Left lung (tissue), 10 donors: ENCODE measurements around the gene FUT1. TPM values are rescaled to one million over a fixed set of nuclear protein-coding genes. Genes with fewer than 3 reads are reported as not detected.

Source experiments
- ATAC-seq: fragments of 200-7000 bp; cut with Tn5 transposase; one replicate; pipeline ENCODE4 v1.9.1; 2020; ENCODE audit warnings: moderate library complexity
- DNase-seq, 4 donors: peaks; one replicate each; pipeline ENCODE4 v3.0.0-alpha.2; 2013 to 2020
- H3K27ac ChIP-seq, 2 donors: fragments of 200-600 bp; sonication (generic) in 1 of 2; one replicate each; pipeline versions ENCODE4 v1.5.0 to v1.8.0; 2020 to 2021
- H3K27me3 ChIP-seq, 2 donors: fragments of 200-600 bp; sonication (generic) in 1 of 2; one replicate each; pipeline versions ENCODE4 v1.5.0 to v1.8.0; 2020 to 2021
- H3K36me3 ChIP-seq, 2 donors: fragments of 200-600 bp; sonication (generic) in 1 of 2; one replicate each; pipeline versions ENCODE4 v1.5.0 to v1.8.0; 2020 to 2021
- H3K4me1 ChIP-seq, 2 donors: fragments of 200-600 bp; one replicate each; pipeline ENCODE4 v1.8.0; 2021
- H3K4me3 ChIP-seq, 2 donors: fragments of 200-600 bp; sonication (generic) in 1 of 2; one replicate each; pipeline versions ENCODE4 v1.5.0 to v1.8.0; 2020 to 2021; ENCODE audit warnings: mild to moderate bottlenecking in 1 of 2
- H3K9me3 ChIP-seq, 2 donors: fragments of 200-600 bp; sonication (generic) in 1 of 2; one replicate each; pipeline versions ENCODE4 v1.5.0 to v1.8.0; 2020 to 2021
- CTCF ChIP-seq, 2 donors: fragments of 200-600 bp; sonication (generic) in 1 of 2; IDR thresholded peaks; one replicate each; pipeline versions ENCODE4 v1.5.0 to v1.8.0; 2021; ENCODE audit warnings: antibody characterized with exemption in 2 of 2
- intact Hi-C, 2 donors: fragments of 100-400 bp; cut with DNase I; formaldehyde crosslinking; loops; one replicate each; pipeline versions ENCODE4 v1.11.2 to v1.14.2; 2022
- polyA plus RNA-seq, 6 donors: library from polyadenylated mRNA; unstranded; fragments of 120-200 nt; gene quantifications; one replicate each; pipeline ENCODE4 v1.2.1, GENCODE V29; 2013; ENCODE audit not compliant: insufficient read length in 6 of 6
- total RNA-seq, 2 donors: library from RNA; stranded (reverse); fragmentation: NEBNext Ultra II Directional; extraction: Animal tissue kit (Norgen Biotek cat#: 25700); gene quantifications; one replicate each; pipeline ENCODE4 v1.2.1, GENCODE V29; 2021
- donor health status: DM: no; HTN: yes; CAD: no.
- donor health status: DM: no; HTN: no; CAD: no.

Gene FUT1
- total and polyA plus RNA-seq, 8 donors: 5.1 to 8.7 (median 6.6) TPM

- intact Hi-C loops: no loop called here
- no peak for TF ChIP-seq CTCF (IDR thresholded peaks at IDR 0.05)
- Histone ChIP-seq H3K4me1 (peaks cover 11 to 36% of the 10 kb centered on the region in 2 donors), H3K36me3 (no peaks in the 10 kb centered on the region), H3K27me3 (no peaks in the 10 kb centered on the region), H3K9me3 (peaks cover 0 to 5% of the 10 kb centered on the region in 2 donors), H3K4me3 (peak overlapping the region; percentile 37 to 68), H3K27ac (peak overlapping the region; percentile 78 to 79)
- ATAC-seq: no peak
- DNase-seq: no peak
Measured at GRCh38 chr19:48714759-48715675, 37.4 kb downstream of the FUT1 start.

- intact Hi-C loops: no loop called here
Measured at GRCh38 chr19:48713864-48714755, 38.3 kb downstream of the FUT1 start.

GRCh38 chr19:48713041-48713863 lies 39.2 kb downstream of the FUT1 start:
- Histone ChIP-seq H3K36me3 (no peaks in the 10 kb centered on the region), H3K27me3 (no peaks in the 10 kb centered on the region), H3K9me3 (peaks cover 0 to 5% of the 10 kb centered on the region in 2 donors), H3K4me3 (peak overlapping the region; percentile 68 to 71), H3K4me1 (peaks cover 11 to 36% of the 10 kb centered on the region in 2 donors), H3K27ac (peak overlapping the region; percentile 33 to 79)
- intact Hi-C loops: no loop called here
- DNase-seq (no peak), ATAC-seq (no peak)
- TF ChIP-seq CTCF (IDR thresholded peaks at IDR 0.05): no peak

More at GRCh38 chr19:48713864-48714755, 38.3 kb downstream of the FUT1 start:
- peaks cover 0 to 5% of the 10 kb centered on the region in 2 donors for H3K9me3 ChIP-seq
- H3K27ac ChIP-seq: peak overlapping the region; percentile 78 to 79
- no peaks in the 10 kb centered on the region for H3K27me3 ChIP-seq
- TF ChIP-seq CTCF (IDR thresholded peaks at IDR 0.05): no peak
- DNase-seq (peak; percentile 98 to 100 (median 98)), ATAC-seq (peak; percentile 93)
- H3K4me3 ChIP-seq: peak overlapping the region; percentile 68 to 71
- H3K4me1 ChIP-seq: peaks cover 11 to 36% of the 10 kb centered on the region in 2 donors
- no peaks in the 10 kb centered on the region for H3K36me3 ChIP-seq

GRCh38 chr19:48711106-48711662 lies 41.3 kb downstream of the FUT1 start:
- Histone ChIP-seq H3K4me1 (peaks cover 9 to 26% of the 10 kb centered on the region in 2 donors), H3K27ac (no peak overlapping the region), H3K9me3 (peaks cover 0 to 5% of the 10 kb centered on the region in 2 donors), H3K27me3 (no peaks in the 10 kb centered on the region), H3K36me3 (no peaks in the 10 kb centered on the region), H3K4me3 (no peak overlapping the region)
- intact Hi-C loops: no loop called here
- DNase-seq (no peak), ATAC-seq (no peak)
- no peak for TF ChIP-seq CTCF (IDR thresholded peaks at IDR 0.05)
